SH-SY5Y (cell line): ENCODE measurements around the gene HLA-DQB1.

Experiments used
- GATA2 ChIP-seq: IDR thresholded peaks from 2 replicates; pipeline ENCODE4 v1.6.1; 2011; ENCODE audit warnings: mild to moderate bottlenecking, low read depth, low read length
- GATA3 ChIP-seq: IDR thresholded peaks from 2 replicates; pipeline ENCODE4 v1.6.1; 2011; ENCODE audit warnings: low read depth, mild to moderate bottlenecking, low read length, moderate library complexity

DNA sequence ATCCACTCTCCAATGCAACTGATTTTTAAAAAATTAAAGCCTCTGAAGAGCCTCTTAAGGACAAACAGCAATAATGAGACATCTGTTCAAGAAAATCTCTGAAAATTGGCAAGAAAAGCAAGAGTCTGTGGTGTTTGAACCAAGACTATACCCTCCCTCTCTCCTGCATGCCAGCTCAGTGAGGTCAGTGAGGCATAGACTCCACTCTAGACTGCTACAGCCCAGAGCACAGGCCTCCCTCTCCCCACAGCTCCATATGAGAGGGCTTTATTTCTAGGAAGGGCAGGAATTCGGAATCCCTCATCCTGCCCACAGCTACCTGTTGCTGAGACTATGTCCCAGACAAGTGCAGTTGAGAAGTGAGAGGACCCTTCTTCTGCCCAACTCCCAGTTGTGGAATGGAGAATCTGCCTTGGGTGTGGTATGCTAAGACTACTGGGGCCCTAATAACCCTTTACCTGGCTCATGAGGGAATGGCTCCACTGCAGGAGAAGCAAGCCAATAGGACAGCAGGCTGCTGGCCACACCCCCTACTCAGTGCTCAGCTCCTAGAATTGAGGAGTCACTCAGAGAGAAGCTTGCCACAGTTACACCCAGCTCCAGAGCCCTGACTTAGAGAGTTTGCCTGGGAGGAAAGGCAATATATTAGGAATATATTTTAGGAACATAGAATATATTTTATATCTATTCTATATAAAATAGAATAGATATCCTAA, 51.9 kb downstream of the HLA-DQB1 start:
- TF ChIP-seq GATA3 (no peak), GATA2 (no peak)
